Spleen (tissue), 11 donors: ENCODE data around the gene SEC14L2. TPM values are rescaled to one million over a fixed set of nuclear protein-coding genes. Genes with fewer than 3 reads are reported as not detected.

Experiments used
- DNase-seq: peaks from one replicate; pipeline ENCODE4 v3.0.0-alpha.2; 2020
- H3K27ac ChIP-seq, 8 donors: fragments of 200-600 bp; sonication (generic) in 7 of 8; 1 replicate in 4 of 8; 2 replicates in 4 of 8; pipeline versions ENCODE4 v1.5.0 to v1.8.0; 2016 to 2021; ENCODE audit warnings: inconsistent platforms in 4 of 8, mild to moderate bottlenecking in 4 of 8, moderate library complexity in 1 of 8
- H3K27me3 ChIP-seq, 7 donors: fragments of 200-600 bp; sonication (generic) in 6 of 7; replicated peaks in 1 of 7; 1 replicate in 4 of 7; 2 replicates in 3 of 7; pipeline versions ENCODE4 v1.5.0 to v1.8.0; 2016 to 2021; ENCODE audit warnings: inconsistent platforms in 3 of 7, mild to moderate bottlenecking in 1 of 7
- H3K36me3 ChIP-seq, 6 donors: fragments of 200-600 bp; sonication (generic) in 5 of 6; 1 replicate in 4 of 6; 2 replicates in 2 of 6; pipeline versions ENCODE4 v1.5.0 to v1.8.0; 2016 to 2021; ENCODE audit warnings: inconsistent platforms in 2 of 6
- H3K4me1 ChIP-seq, 6 donors: fragments of 200-600 bp; sonication (generic) in 5 of 6; 1 replicate in 3 of 6; 2 replicates in 3 of 6; pipeline versions ENCODE4 v1.5.0 to v1.8.0; 2016 to 2021; ENCODE audit warnings: inconsistent platforms in 3 of 6
- H3K4me3 ChIP-seq, 8 donors: fragments of 200-600 bp; sonication (generic) in 7 of 8; 1 replicate in 4 of 8; 2 replicates in 4 of 8; pipeline versions ENCODE4 v1.5.0 to v1.8.0; 2016 to 2021; ENCODE audit warnings: inconsistent platforms in 4 of 8, mild to moderate bottlenecking in 4 of 8, moderate library complexity in 2 of 8
- H3K9me3 ChIP-seq, 8 donors: fragments of 200-600 bp; sonication (generic) in 7 of 8; 1 replicate in 4 of 8; 2 replicates in 4 of 8; pipeline versions ENCODE4 v1.5.0 to v1.8.0; 2016 to 2021; ENCODE audit warnings: inconsistent platforms in 4 of 8
- POLR2A ChIP-seq, 3 donors: fragments of 450-650 bp; IDR thresholded peaks; one replicate each; pipeline ENCODE4 v1.5.1; 2017; ENCODE audit warnings: antibody characterized with exemption in 3 of 3, mild to moderate bottlenecking in 1 of 3
- POLR2AphosphoS5 ChIP-seq, 3 donors: sonication (generic); formaldehyde crosslinking; IDR thresholded peaks; one replicate each; pipeline ENCODE4 v1.5.1; 2017; ENCODE audit warnings: antibody characterized with exemption in 3 of 3
- WGBS, 5 donors: extraction: QIAGEN DNeasy Blood & Tissue Kit in 3 of 5; methylation state at CpG; one replicate each; pipeline versions ENCODE4 v1.1.5 to v1.1.7; 2013 to 2018; 5-methylcytosine and 5-hydroxymethylcytosine counted together
- intact Hi-C: fragments of 100-400 bp; cut with DNase I; formaldehyde crosslinking; loops from one replicate; pipeline ENCODE4 v1.15.0; 2023; ENCODE audit warnings: low total_unique reads
- polyA plus RNA-seq, 3 donors: library from polyadenylated mRNA; stranded (reverse); fragments of 200-250 nt; gene quantifications; one replicate each; pipeline ENCODE4 v1.2.1, GENCODE V29; 2013
- total RNA-seq, 7 donors: library from RNA; depleted of rRNA in 3 of 7; stranded (reverse); fragments of >200 nt in 3 of 7; fragmentation: NEBNext Ultra II Directional in 4 of 7; extraction: Animal tissue kit (Norgen Biotek cat#: 25700) in 4 of 7; gene quantifications; one replicate each; pipeline versions ENCODE4 v1.1.0 to v1.2.1, GENCODE V29; 2016 to 2021
- TF ChIP-seq, protein P1 (sequence below), 11 experiments: fragments of 200-600 bp in 7 of 11; fragments of 450-650 bp in 4 of 11; sonication (generic) in 4 of 11; IDR thresholded peaks in 8 of 11; conservative IDR thresholded peaks in 3 of 11; 1 replicate in 7 of 11; 2 replicates in 4 of 11; pipeline versions ENCODE4 v1.4.0 to v1.8.0; 2016 to 2021; ENCODE audit warnings: antibody characterized with exemption in 11 of 11, inconsistent platforms in 4 of 11, mild to moderate bottlenecking in 1 of 11
- donor health status: healthy with polysubstance abuse.
- donor health status: DM: no; HTN: no; CAD: no; lungs with moderate emphysema.
- donor health status: DM: no; HTN: no; CAD: no.
- donor health status: Bipolar disorder and iron deficiency.
- donor health status: healthy.
- donor health status: DM: no; HTN: no; CAD: no.
- donor health status: DM: yes; HTN: yes; CAD: no.

Gene SEC14L2
- total and polyA plus RNA-seq, 10 donors = 0.52 to 6.1 (median 1.7) TPM

- no peak for DNase-seq
- Histone ChIP-seq H3K4me1 (peaks cover 0 to 35% (median 22%) of the 10 kb centered on the region in 6 donors), H3K27me3 (no peaks in the 10 kb centered on the region), H3K36me3 (peaks cover 0 to 10% (median 0%) of the 10 kb centered on the region in 6 donors), H3K4me3 (no peak overlapping the region), H3K9me3 (no peaks in the 10 kb centered on the region), H3K27ac (peak overlapping the region in 1 of 8 donors; percentile 82)
- no peak for TF ChIP-seq POLR2A (IDR thresholded peaks at IDR 0.05)
- TF ChIP-seq, protein P1, sequence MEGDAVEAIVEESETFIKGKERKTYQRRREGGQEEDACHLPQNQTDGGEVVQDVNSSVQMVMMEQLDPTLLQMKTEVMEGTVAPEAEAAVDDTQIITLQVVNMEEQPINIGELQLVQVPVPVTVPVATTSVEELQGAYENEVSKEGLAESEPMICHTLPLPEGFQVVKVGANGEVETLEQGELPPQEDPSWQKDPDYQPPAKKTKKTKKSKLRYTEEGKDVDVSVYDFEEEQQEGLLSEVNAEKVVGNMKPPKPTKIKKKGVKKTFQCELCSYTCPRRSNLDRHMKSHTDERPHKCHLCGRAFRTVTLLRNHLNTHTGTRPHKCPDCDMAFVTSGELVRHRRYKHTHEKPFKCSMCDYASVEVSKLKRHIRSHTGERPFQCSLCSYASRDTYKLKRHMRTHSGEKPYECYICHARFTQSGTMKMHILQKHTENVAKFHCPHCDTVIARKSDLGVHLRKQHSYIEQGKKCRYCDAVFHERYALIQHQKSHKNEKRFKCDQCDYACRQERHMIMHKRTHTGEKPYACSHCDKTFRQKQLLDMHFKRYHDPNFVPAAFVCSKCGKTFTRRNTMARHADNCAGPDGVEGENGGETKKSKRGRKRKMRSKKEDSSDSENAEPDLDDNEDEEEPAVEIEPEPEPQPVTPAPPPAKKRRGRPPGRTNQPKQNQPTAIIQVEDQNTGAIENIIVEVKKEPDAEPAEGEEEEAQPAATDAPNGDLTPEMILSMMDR (IDR thresholded peaks at IDR 0.05 in 8 of 11, conservative IDR thresholded peaks at IDR 0.05 in 3 of 11) = no peak
- no peak for TF ChIP-seq POLR2AphosphoS5 (IDR thresholded peaks at IDR 0.05)
- 89 to 92% (median 90%) methylated on average over 12 to 13 of the region's 13 CpGs for WGBS, 5 donors
- intact Hi-C loops = no loop called here
Observed at GRCh38 chr22:30371981-30372380, 24.8 kb upstream of the SEC14L2 start.

- WGBS, 5 donors = 39 to 64% (median 52%) methylated on average over 8 of the region's 8 CpGs
- DNase-seq = no peak
- H3K9me3 ChIP-seq = no peaks in the 10 kb centered on the region
- no peaks in the 10 kb centered on the region for H3K27me3 ChIP-seq
- H3K36me3 ChIP-seq = peaks cover 0 to 19% (median 0%) of the 10 kb centered on the region in 6 donors
- peaks cover 0 to 35% (median 22%) of the 10 kb centered on the region in 6 donors for H3K4me1 ChIP-seq
- H3K4me3 ChIP-seq = peak overlapping the region in 1 of 8 donors; percentile 13
- TF ChIP-seq POLR2A (IDR thresholded peaks at IDR 0.05) (no peak), POLR2AphosphoS5 (IDR thresholded peaks at IDR 0.05) (peak in 1 of 3 donors; percentile 34)
- intact Hi-C loops = no loop called here
- H3K27ac ChIP-seq = peak overlapping the region in 7 of 8 donors; percentile 51 to 82 (median 65)
Observed at GRCh38 chr22:30372915-30373314, 23.9 kb upstream of the SEC14L2 start.

DNA sequence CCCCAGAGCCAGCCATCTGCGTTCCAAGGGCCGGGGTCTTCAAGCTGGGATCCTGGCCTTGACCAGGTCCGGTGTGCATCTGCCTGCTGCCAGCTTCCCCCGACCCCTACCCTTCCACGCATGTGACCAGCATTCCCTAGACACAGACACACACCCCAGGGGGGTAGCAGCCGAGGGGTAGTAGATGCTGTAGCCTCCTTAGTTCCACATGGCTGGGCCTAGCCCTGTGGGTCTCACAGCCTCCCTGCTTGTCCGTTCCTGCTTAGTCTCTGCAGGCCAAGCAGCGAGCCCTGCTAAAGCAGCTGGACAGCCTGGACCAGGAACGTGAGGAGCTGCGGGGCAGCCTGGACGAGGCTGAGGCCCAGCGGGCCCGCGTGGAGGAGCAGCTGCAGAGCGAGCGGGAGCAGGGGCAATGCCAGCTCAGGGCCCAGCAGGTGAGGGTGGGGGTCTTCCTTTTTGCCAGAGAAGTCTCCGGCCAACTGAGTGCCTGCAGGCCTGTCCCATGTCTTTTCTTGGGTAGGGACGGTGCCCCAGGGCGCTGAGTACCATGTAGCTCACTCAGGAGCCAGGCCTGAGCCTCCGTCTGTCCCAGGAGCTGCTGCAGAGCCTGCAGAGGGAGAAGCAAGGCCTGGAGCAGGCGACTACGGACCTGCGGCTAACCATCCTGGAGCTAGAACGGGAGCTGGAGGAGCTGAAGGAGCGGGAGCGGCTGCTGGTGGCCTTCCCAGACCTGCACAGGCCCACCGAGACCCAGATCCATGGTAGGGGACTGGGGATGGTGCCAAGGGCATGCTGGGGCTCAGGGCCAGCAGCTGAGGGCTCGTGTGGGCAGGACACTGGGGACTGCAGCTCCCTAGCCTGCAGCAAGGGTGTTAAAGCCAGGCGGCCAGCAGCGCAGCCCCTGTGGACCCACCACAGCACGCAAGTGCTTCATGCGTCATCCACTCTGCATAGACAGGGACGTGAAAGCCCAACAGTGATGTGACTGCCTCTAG lies 23.2 kb upstream of the SEC14L2 start:
- DNase-seq = no peak
- peaks cover 0 to 22% (median 0%) of the 10 kb centered on the region in 6 donors for H3K36me3 ChIP-seq
- TF ChIP-seq POLR2A (IDR thresholded peaks at IDR 0.05) (no peak), POLR2AphosphoS5 (IDR thresholded peaks at IDR 0.05) (peak in 1 of 3 donors; percentile 15)
- 83 to 90% (median 88%) methylated on average over 12 to 33 of the region's 33 CpGs for WGBS, 5 donors
- H3K27me3 ChIP-seq = no peaks in the 10 kb centered on the region
- H3K4me3 ChIP-seq = peak overlapping the region in 1 of 8 donors; percentile 13
- H3K27ac ChIP-seq = peak overlapping the region in 7 of 8 donors; percentile 51 to 82 (median 65)
- H3K9me3 ChIP-seq = no peaks in the 10 kb centered on the region
- peaks cover 0 to 35% (median 22%) of the 10 kb centered on the region in 6 donors for H3K4me1 ChIP-seq
- intact Hi-C loops = no loop called here

DNA sequence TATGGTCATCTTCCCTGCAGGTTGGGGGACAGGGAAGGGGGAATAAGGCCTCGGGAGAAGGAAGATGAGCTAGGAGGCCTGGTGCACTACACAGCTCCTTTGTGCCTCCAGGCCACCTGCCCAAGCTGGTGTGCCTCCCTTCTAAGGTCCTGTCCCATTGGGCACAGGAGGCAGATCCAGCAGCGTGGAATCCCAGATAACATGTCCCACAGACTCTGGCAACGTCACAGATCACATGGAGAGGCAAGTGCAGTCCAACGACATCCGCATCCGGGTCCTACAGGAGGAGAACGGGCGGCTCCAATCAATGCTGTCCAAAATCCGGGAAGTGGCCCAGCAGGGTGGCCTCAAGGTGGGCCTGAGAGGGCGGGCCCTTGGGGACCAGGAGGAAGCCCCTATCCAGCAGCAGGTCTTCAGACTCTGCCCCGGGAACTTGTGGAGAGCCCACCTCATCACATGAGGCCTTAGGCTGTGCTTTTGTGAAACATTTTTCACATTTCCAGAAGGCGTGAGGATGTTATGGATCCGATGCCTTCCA lies 21.4 kb upstream of the SEC14L2 start:
- Histone ChIP-seq H3K4me1 (peaks cover 0 to 35% (median 22%) of the 10 kb centered on the region in 6 donors), H3K36me3 (peaks cover 0 to 37% (median 9%) of the 10 kb centered on the region in 6 donors), H3K4me3 (no peak overlapping the region), H3K9me3 (no peaks in the 10 kb centered on the region), H3K27me3 (no peaks in the 10 kb centered on the region), H3K27ac (peak overlapping the region in 6 of 8 donors; percentile 29 to 82 (median 54))
- 81 to 93% (median 84%) methylated on average over 13 of the region's 13 CpGs for WGBS, 5 donors
- DNase-seq = no peak
- TF ChIP-seq POLR2AphosphoS5 (IDR thresholded peaks at IDR 0.05) (no peak), POLR2A (IDR thresholded peaks at IDR 0.05) (no peak)
- TF ChIP-seq, protein P1 (IDR thresholded peaks at IDR 0.05 in 8 of 11, conservative IDR thresholded peaks at IDR 0.05 in 3 of 11) = no peak
- intact Hi-C loops = no loop called here
